HG03342 (cell line): ENCODE measurements around the gene CSE1L.
"Not testable (repeated sequence)": the region's sequence is repeated elsewhere in the genome, so short reads cannot be mapped to it uniquely, and the experiment has no call there.

Source experiments
- ATAC-seq: cut with Tn5 transposase; IDR thresholded peaks from one replicate; pipeline ENCODE4 v1.9.1; 2021; ENCODE audit warnings: mild to moderate bottlenecking, moderate library complexity; ENCODE audit not compliant: unreplicated experiment

The CSE1L gene

DNA sequence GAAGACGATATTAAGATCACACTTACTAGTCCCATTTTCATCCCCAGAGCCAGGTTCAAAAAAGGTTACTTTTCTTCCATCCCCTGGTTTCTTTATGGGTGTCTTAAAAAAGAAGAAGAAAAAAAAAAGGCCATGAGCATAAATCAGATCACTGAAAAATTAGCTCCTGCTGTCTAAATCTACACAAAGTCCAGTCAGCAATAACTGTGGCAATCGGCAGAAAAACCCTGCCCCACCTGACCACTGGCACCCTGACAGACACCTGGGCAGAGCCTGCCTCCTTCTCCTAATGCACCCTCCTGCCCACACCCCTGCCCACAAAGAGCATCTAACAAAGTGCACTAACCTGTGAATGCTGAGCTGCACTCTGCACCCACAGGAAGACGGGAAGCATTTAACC, 72.2 kb downstream of the CSE1L start:
- no peak for ATAC-seq

DNA sequence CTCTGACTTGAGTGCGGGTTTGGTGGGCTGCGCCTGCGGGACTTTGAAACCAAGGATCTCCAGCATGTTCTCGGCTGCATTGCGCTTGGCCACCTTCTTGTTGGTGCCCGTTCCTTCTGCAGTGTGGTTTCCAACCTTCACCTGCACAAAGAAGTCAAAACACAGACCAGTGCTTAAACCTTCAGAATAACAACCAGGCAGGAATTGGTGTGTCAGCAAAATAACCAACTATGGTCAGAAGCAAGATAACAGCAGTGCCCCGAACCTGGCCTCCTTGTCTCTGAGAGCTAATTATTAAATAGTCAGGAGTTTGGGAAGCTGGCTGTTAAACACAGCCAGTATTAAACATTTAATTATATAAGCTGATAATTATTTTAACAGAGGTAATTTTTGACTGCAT, 73.9 kb downstream of the CSE1L start:
- no peak for ATAC-seq

DNA sequence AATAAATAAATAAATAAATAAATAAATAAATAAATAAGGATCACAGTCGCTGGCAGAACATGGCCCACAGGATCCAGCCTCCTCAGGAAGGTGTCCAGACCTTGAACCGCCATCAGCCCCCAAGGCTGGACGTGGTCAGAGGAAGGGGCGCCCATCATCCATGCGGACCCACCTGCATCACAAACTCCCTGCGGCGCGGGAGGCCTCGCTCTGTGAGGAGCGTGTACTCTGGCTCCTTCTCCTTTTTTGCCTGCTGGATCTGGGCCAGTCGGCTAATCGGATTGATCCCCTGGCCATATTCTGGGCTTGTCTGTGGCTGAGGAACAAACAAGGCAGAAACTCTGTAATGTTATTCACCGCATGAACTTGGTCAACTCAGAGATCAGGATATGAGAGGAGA, 76.8 kb downstream of the CSE1L start:
- no peak for ATAC-seq

DNA sequence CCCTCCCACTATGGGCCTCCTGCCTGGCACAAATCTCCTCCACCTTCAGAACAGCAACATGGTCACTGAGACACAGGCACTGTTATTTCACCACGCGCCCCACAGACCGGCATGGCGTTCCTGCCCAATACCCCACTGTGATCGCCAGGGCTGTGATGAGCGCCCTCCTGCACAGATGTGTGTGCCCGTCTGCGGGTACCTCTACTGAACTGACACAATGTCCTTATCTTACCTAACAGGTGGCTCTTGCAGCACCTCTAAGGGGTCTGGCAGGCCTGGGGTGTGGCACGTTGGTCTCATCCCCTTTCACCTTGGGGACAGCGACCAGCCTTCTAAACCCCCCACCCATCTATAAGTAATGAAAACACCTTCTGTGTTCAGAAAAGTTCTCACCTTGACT, 77.9 kb downstream of the CSE1L start:
- ATAC-seq, result no peak

DNA sequence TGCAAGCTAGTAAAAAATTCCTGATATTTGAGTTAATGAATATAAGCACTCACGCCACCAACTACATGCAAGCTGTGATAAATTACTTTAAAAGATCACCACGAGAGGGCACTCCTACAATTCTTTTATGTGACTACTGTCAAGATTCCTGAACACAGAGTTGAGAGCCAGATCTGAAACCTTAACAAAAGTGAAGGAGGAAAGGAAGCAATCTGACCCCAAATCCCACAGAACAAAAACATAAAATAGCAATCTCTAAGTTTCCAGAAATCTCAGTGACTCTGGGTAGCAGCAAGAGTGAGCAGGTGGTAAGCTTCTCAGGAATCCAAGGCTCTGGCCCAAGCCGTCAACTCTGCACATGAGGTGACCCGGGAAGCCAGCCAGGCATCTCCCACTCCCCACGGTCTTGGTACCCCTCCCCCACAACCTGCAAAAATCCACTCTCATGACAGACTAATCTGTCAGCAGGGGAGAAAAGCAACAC, 86.9 kb downstream of the CSE1L start:
- no peak for ATAC-seq

DNA sequence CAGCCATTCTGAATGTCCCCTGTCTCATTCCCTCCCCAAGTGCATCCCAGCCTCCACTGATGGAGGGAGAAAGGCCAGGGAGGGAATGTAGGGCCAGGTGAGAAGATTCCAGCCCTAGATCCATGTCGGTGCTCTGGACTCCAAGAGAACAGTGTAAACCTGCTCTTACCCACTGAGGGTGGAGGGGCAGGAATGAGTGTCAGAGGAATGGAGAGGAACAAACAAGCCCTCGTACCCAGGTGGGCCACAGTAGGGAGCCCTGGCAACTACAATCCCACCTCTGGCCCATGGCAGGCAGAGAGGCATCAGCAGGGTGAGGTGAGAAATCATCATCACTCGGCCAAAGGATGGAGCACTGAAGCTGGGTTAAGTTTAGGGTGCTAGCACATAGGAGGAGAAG, 87.5 kb downstream of the CSE1L start:
- ATAC-seq, result no peak

DNA sequence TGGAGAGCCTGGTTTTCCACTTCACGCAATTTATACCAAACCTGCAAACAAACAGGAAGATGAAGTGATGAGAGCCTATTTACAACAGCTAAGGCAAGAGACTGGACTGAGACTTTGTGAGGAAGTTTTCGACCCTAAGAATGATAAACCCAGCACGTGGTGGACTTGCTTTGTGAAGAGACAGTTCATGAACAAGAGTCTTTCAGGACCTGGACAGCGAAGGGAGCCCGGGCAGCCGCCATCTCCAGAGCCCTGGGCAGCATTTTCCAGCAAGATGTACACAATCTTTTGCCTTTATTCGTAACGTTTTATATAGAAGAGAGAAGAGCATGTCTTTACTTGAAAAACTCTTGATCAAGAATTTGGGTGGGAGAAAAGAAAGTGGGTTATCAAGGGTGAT, 88.7 kb downstream of the CSE1L start:
- ATAC-seq, result not testable (repeated sequence)

DNA sequence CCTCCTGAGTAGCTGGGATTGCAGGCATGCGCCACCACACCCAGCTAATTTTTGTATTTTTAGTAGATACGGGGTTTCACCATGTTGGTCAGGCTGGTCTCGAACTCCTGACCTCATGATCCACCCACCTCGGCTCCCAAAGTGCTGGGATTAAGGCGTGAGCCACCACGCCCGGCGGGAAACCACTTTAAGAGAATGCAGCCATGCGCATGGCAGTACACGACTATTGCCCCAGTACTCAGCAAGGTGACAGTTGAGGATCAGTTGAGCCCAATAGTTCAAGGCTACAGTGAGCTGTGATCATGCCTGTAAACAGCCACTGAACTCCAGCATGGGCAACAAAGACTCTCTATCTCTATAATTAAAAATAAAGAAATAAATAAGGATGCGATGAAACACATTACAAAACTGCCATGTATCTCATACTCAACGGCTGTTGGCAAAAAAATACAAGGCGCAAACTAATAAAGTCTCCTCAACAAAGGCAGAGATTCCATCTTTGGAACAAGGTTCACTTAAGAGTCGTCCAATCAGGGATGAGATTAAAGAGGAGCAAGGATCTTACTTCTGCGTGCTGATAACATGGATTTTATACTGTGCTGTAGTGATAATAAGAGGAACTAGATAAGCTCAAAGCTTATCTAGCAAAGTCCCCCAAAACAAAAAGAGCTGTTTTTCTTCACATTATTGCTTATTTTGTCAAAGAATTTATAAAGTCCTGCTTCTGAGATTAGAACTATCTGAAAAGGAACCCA, 90.9 kb downstream of the CSE1L start:
- no peak for ATAC-seq

DNA sequence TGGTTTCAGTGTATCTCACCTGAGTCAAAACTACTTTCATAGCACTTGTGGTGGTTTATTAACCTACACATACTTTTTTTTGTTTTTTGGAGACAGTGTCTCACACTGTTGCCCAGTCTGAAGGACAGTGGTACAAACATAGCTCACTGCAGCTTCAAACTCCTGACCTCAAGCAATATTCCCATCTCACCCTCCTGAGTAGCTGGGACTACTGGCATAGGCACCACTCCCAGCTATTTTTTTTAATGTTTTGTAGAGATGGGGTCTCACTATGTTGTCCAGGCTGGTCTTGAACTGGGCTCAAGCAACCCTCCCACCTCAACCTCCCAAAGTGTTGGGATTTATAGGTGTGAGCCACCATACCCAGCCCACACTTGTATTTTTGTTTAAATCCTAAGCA, 92.3 kb downstream of the CSE1L start:
- ATAC-seq, result no peak

DNA sequence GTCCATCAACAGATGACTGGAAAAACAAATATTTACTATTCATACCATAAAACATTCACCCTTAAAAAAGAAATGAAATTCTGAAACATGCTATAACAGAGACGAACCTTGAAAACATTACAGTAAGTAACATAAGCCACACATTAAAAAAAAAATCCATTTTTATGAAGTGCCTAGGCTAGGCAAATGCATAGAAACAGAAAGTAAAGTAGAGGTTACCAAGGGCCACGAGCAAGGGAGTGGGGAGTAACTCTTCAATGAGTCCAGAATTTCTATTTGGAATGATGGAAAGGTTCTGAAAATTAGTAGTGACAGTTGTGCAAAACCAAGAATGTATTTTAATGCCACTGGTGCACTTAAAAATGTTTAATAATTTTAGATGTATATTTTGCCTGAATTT, 94.3 kb downstream of the CSE1L start:
- ATAC-seq, result no peak

DNA sequence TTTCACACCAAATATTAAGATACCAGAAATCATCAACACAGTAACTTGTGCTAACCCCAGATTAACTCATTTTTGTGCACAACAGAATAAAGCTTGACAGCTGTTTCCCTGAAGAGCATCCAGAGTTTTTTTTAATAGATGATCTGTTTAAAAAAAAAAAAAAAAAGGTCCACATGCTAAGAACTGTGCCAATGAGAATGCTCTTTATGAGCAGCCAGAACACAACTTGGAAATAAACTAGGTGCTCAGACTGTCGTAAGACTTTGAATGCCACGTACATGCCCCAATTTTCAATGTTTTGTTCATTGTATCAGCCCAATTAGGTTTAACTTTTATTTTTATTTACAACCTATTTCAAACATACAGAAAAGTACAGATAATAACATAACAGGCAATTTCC, 94.7 kb downstream of the CSE1L start:
- no peak for ATAC-seq
